HCT116 (cell line): ENCODE data around the gene MAGOH. TPM values are rescaled to one million over a fixed set of nuclear protein-coding genes. Genes with fewer than 3 reads are reported as not detected.

Source experiments
- ATAC-seq: fragments of 200-7000 bp; cut with Tn5 transposase; 2 replicates; pipeline ENCODE4 v1.9.1; 2020; ENCODE audit warnings: mild to moderate bottlenecking, moderate library complexity
- BruUV-seq: library from RNA; stranded (reverse); fragments of 400-500 nt; replicated peaks from 2 replicates; lab custom pipeline; 2021; lab: Mats Ljungman, UMichigan
- CTCF ChIA-PET: fragments of 300-600 bp; sonication (Branson Sonifier 250); formaldehyde crosslinking; loops from one replicate; lab custom pipeline; 2021; ENCODE audit warnings: antibody characterized with exemption; lab: Charles Lee
- POLR2A ChIA-PET: fragments of 300-600, 350-600 bp; sonication (Branson Sonifier 250); formaldehyde crosslinking; loops from one replicate; lab custom pipeline; 2021; ENCODE audit warnings: antibody characterized with exemption; lab: Charles Lee
- RAD21 ChIA-PET, 2 experiments: fragments of 300-600 bp; sonication (Branson Sonifier 250); formaldehyde crosslinking; loops; one replicate each; lab custom pipeline; 2023; ENCODE audit warnings: low total read pairs in 2 of 2; ENCODE audit not compliant: uncharacterized antibody in 2 of 2, unreplicated experiment in 2 of 2, low non-redundant PET in 1 of 2; lab: Charles Lee
- DNase-seq: peaks from one replicate; pipeline ENCODE4 v3.0.0-alpha.2; 2010; ENCODE audit warnings: low read depth, low spot score
- H2AFZ ChIP-seq: fragments of 200-600 bp; shearing (Covaris generic), sonication (generic); 2 replicates; pipeline ENCODE4 v1.6.1; 2017; ENCODE audit warnings: low read depth, mixed run types, mixed read lengths, antibody characterized with exemption, low read length; ENCODE audit not compliant: poor library complexity, severe bottlenecking
- H3K27ac ChIP-seq: 2 replicates; pipeline ENCODE4 v1.5.1; 2012; ENCODE audit warnings: low read depth, low read length
- H3K27me3 ChIP-seq: fragments of 200-600 bp; sonication (generic); 2 replicates; pipeline ENCODE4 v1.6.1; 2016; ENCODE audit warnings: mixed run types, low read length, mixed read lengths; ENCODE audit not compliant: insufficient read depth
- H3K36me3 ChIP-seq, 2 experiments: fragments of 200-500 bp in 1 of 2; fragments of 200-600 bp in 1 of 2; sonication (Bioruptor generic) in 1 of 2; sonication (generic) in 1 of 2; 2 replicates each; pipeline versions ENCODE4 v1.5.1 to v1.6.1; 2014 to 2016; ENCODE audit warnings: low read length in 2 of 2, inconsistent platforms in 1 of 2, mixed read lengths in 1 of 2, mixed run types in 1 of 2; ENCODE audit not compliant: insufficient read depth in 2 of 2, control insufficient read depth in 1 of 2
- H3K4me1 ChIP-seq, 2 experiments: fragments of 200-600 bp in 1 of 2; sonication (generic) in 1 of 2; 2 replicates each; pipeline versions ENCODE4 v1.5.1 to v1.6.1; 2012 to 2017; ENCODE audit warnings: low read length in 2 of 2, inconsistent platforms in 1 of 2, mild to moderate bottlenecking in 1 of 2, mixed read lengths in 1 of 2, mixed run types in 1 of 2, moderate library complexity in 1 of 2; ENCODE audit not compliant: insufficient read depth in 2 of 2, control insufficient read depth in 1 of 2
- H3K4me2 ChIP-seq: fragments of 200-600 bp; sonication (generic); 2 replicates; pipeline ENCODE4 v1.6.1; 2017; ENCODE audit warnings: mixed run types, low read length, mixed read lengths
- H3K4me3 ChIP-seq, 2 experiments: fragments of 200-600 bp in 1 of 2; sonication (generic) in 1 of 2; replicated peaks in 1 of 2; 2 replicates each; pipeline ENCODE4 v1.5.1; 2011 to 2016; ENCODE audit warnings: low read length in 2 of 2, control low read depth in 1 of 2, low read depth in 1 of 2, mild to moderate bottlenecking in 1 of 2, mixed read lengths in 1 of 2, mixed run types in 1 of 2
- H3K79me2 ChIP-seq: fragments of 200-600 bp; sonication (generic); 2 replicates; pipeline ENCODE4 v1.6.1; 2017; ENCODE audit warnings: mild to moderate bottlenecking, mixed run types, low read length, moderate library complexity, mixed read lengths; ENCODE audit not compliant: insufficient read depth
- H3K9ac ChIP-seq: fragments of 200-600 bp; sonication (generic); 2 replicates; pipeline ENCODE4 v1.6.1; 2016; ENCODE audit warnings: low read length, mixed read lengths
- H3K9me2 ChIP-seq: fragments of 200-600 bp; sonication (generic), shearing (Covaris generic); 2 replicates; pipeline ENCODE4 v1.6.1; 2017; ENCODE audit warnings: mixed run types, mild to moderate bottlenecking, moderate library complexity; ENCODE audit not compliant: insufficient read depth
- H3K9me3 ChIP-seq, 2 experiments: fragments of 200-500 bp in 1 of 2; fragments of 200-600 bp in 1 of 2; sonication (Bioruptor generic) in 1 of 2; sonication (generic) in 1 of 2; 2 replicates each; pipeline ENCODE4 v1.6.1; 2014 to 2017; ENCODE audit warnings: low read length in 2 of 2, mixed read lengths in 2 of 2, inconsistent platforms in 1 of 2, low read depth in 1 of 2, mild to moderate bottlenecking in 1 of 2, mixed run types in 1 of 2, moderate library complexity in 1 of 2; ENCODE audit not compliant: control insufficient read depth in 1 of 2, insufficient read depth in 1 of 2
- H4K20me1 ChIP-seq: fragments of 200-600 bp; sonication (generic), shearing (Covaris generic); 2 replicates; pipeline ENCODE4 v1.6.1; 2017; ENCODE audit warnings: mixed run types, mild to moderate bottlenecking, moderate library complexity; ENCODE audit not compliant: insufficient read depth
- CBX3 ChIP-seq: IDR thresholded peaks from 2 replicates; pipeline ENCODE4 v1.6.1; 2012; ENCODE audit warnings: low read depth
- EGR1 ChIP-seq: IDR thresholded peaks from 2 replicates; pipeline ENCODE4 v1.6.1; 2012; ENCODE audit warnings: low read depth
- FOSL1 ChIP-seq: IDR thresholded peaks from 2 replicates; pipeline ENCODE4 v1.6.1; 2012; ENCODE audit warnings: low read depth
- JUND ChIP-seq: IDR thresholded peaks from 2 replicates; pipeline ENCODE4 v1.6.1; 2012
- POLR2A ChIP-seq: IDR thresholded peaks from 2 replicates; pipeline ENCODE4 v1.7.0; 2011; ENCODE audit warnings: borderline replicate concordance; ENCODE audit not compliant: insufficient read depth, insufficient read length; ENCODE audit errors: extremely low read depth
- POLR2AphosphoS5 ChIP-seq: IDR thresholded peaks from 2 replicates; pipeline ENCODE4 v1.6.1; 2011; ENCODE audit warnings: mild to moderate bottlenecking, low read depth, low read length, moderate library complexity
- RAD21 ChIP-seq: IDR thresholded peaks from 2 replicates; pipeline ENCODE4 v1.6.1; 2012; ENCODE audit warnings: low read depth, mild to moderate bottlenecking
- REST ChIP-seq: IDR thresholded peaks from 2 replicates; pipeline ENCODE4 v1.6.1; 2012; ENCODE audit warnings: low read depth
- ZBTB33 ChIP-seq: IDR thresholded peaks from 2 replicates; pipeline ENCODE4 v1.6.1; 2011; ENCODE audit warnings: mild to moderate bottlenecking, low read length, moderate library complexity; ENCODE audit not compliant: insufficient replicate concordance; ENCODE audit errors: extremely low read depth
- intact Hi-C: fragments of 100-400 bp; cut with micrococcal nuclease; formaldehyde crosslinking; loops from 2 replicates; pipeline ENCODE4 v1.10.0; 2022
- total RNA-seq: library from RNA; stranded (reverse); gene quantifications from one replicate; pipeline ENCODE4 v1.2.1, GENCODE V29; 2021; ENCODE audit not compliant: unreplicated experiment

The MAGOH gene
- total RNA-seq, 1 experiment from 2014 or later, result 63.7 TPM

- no peak for TF ChIP-seq REST
Observed at GRCh38 chr1:53286955-53287354, 48.6 kb upstream of the MAGOH start (continued).

GRCh38 chr1:53285969-53286760, 47.8 kb upstream of the MAGOH start:
- ATAC-seq (no peak), DNase-seq (no peak)
- Histone ChIP-seq H3K36me3 (peaks cover 2 to 26% of the 10 kb centered on the region in 2 experiments; a peak in 3 of 4 replicates), H3K27me3 (no peaks in the 10 kb centered on the region), H3K4me1 (no peaks in the 10 kb centered on the region), H4K20me1 (no peaks in the 10 kb centered on the region), H3K4me2 (no peak overlapping the region), H3K9ac (no peak overlapping the region), H3K27ac (no peak overlapping the region), H3K79me2 (peaks cover 4% of the 10 kb centered on the region; the same call in 1 of the 2 replicates), H2AFZ (no peak overlapping the region), H3K9me2 (no peaks in the 10 kb centered on the region), H3K9me3 (no peaks in the 10 kb centered on the region), H3K4me3 (no peak overlapping the region)
- ChIA-PET POLR2A (interaction anchor here (0.6 kb wide), 1 partner anchor 973 kb away, joined by 4 read pairs; no protein-coding TSS in a partner anchor), RAD21 (no interaction called here), CTCF (interaction anchor here (0.7 kb wide), 1 partner anchor 112 kb away, joined by 3 read pairs; no protein-coding TSS in a partner anchor)
- BruUV-seq, result no TSS peak
- intact Hi-C loops, result no loop called here
- TF ChIP-seq CBX3, result no peak
- TF ChIP-seq POLR2A, result no peak
- TF ChIP-seq JUND, result no peak
- no peak for TF ChIP-seq FOSL1
- no peak for TF ChIP-seq ZBTB33
- TF ChIP-seq EGR1, result no peak
- TF ChIP-seq RAD21, result no peak
- TF ChIP-seq POLR2AphosphoS5, result no peak
